BE2C (cell line): Measurements from ENCODE around the gene ZFP64.

Source experiments
- DNase-seq: peaks from one replicate; pipeline ENCODE4 v3.0.0-alpha.2; 2020
- H3K27me3 ChIP-seq: fragments of 250-450 bp; sonication (Bioruptor Pico); 2 replicates; pipeline ENCODE4 v1.5.1; 2020; ENCODE audit warnings: mild to moderate bottlenecking
- H3K36me3 ChIP-seq: fragments of 250-450 bp; sonication (Bioruptor Pico); 2 replicates; pipeline ENCODE4 v1.5.1; 2020; ENCODE audit warnings: mild to moderate bottlenecking
- H3K4me1 ChIP-seq: fragments of 250-450 bp; sonication (Bioruptor Pico); 2 replicates; pipeline ENCODE4 v1.5.1; 2020
- H3K4me3 ChIP-seq: 2 replicates; pipeline ENCODE4 v1.5.1; 2011; ENCODE audit warnings: low read depth, low read length
- H3K9me3 ChIP-seq: fragments of 250-450 bp; sonication (Bioruptor Pico); 2 replicates; pipeline ENCODE4 v1.5.1; 2020
- TF ChIP-seq, protein P1 (sequence below): IDR thresholded peaks from 2 replicates; pipeline ENCODE4 v1.5.1; 2012; ENCODE audit warnings: mild to moderate bottlenecking, low read depth, low read length

The ZFP64 gene

GRCh38 chr20:52127309-52127708 lies 64.3 kb downstream of the ZFP64 start:
- H3K36me3 ChIP-seq: no peaks in the 10 kb centered on the region
- no peaks in the 10 kb centered on the region for H3K9me3 ChIP-seq
- H3K27me3 ChIP-seq: no peaks in the 10 kb centered on the region
- H3K4me1 ChIP-seq: no peaks in the 10 kb centered on the region
- no peak overlapping the region for H3K4me3 ChIP-seq
- DNase-seq: no peak
- TF ChIP-seq, protein P1, sequence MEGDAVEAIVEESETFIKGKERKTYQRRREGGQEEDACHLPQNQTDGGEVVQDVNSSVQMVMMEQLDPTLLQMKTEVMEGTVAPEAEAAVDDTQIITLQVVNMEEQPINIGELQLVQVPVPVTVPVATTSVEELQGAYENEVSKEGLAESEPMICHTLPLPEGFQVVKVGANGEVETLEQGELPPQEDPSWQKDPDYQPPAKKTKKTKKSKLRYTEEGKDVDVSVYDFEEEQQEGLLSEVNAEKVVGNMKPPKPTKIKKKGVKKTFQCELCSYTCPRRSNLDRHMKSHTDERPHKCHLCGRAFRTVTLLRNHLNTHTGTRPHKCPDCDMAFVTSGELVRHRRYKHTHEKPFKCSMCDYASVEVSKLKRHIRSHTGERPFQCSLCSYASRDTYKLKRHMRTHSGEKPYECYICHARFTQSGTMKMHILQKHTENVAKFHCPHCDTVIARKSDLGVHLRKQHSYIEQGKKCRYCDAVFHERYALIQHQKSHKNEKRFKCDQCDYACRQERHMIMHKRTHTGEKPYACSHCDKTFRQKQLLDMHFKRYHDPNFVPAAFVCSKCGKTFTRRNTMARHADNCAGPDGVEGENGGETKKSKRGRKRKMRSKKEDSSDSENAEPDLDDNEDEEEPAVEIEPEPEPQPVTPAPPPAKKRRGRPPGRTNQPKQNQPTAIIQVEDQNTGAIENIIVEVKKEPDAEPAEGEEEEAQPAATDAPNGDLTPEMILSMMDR: no peak

DNA sequence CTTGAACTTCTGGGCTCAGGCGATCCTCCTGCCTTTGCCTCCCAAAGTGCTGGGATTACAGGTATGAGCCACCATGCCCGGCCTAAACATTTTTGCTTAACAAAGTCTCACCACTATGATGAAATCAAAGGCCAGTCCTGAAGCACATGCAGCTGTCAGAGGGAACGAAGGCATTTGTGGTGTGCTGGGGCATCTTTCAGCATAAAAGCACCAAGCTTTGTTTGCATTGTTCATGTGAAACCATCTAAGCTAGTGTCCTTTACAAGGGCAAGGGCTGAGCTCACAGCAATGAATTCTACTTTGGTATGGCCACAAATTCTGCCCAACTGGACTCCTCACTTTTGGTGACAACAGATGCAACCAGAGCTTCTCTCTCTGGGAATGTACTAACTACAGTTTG lies 66.8 kb downstream of the ZFP64 start:
- DNase-seq: no peak
- no peaks in the 10 kb centered on the region for H3K27me3 ChIP-seq
- H3K4me1 ChIP-seq: no peaks in the 10 kb centered on the region
- TF ChIP-seq, protein P1: no peak
- no peaks in the 10 kb centered on the region for H3K9me3 ChIP-seq
- no peak overlapping the region for H3K4me3 ChIP-seq
- H3K36me3 ChIP-seq: no peaks in the 10 kb centered on the region

DNA sequence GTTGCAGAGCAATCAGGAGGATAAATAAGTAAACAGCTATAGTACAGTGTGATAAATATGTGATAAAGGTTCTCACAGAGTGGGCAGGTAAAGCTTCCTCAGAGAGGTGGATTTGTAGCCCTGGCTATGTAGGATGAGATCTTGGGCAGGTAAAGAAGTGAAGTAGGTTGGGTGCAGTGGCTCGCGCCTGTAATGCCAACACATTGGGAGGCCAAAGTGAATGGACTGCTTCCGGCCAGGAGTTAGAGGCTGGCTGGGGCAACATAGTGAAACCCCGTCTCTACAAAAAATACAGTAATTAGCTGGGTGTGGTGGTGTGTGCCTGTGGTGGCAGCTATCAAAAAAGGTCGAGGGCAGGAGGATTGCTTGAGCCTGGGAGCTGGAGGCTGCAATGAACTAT lies 72.9 kb downstream of the ZFP64 start:
- Histone ChIP-seq H3K4me3 (no peak overlapping the region), H3K27me3 (no peaks in the 10 kb centered on the region), H3K36me3 (no peaks in the 10 kb centered on the region), H3K9me3 (no peaks in the 10 kb centered on the region), H3K4me1 (no peaks in the 10 kb centered on the region)
- TF ChIP-seq, protein P1: no peak
- no peak for DNase-seq

DNA sequence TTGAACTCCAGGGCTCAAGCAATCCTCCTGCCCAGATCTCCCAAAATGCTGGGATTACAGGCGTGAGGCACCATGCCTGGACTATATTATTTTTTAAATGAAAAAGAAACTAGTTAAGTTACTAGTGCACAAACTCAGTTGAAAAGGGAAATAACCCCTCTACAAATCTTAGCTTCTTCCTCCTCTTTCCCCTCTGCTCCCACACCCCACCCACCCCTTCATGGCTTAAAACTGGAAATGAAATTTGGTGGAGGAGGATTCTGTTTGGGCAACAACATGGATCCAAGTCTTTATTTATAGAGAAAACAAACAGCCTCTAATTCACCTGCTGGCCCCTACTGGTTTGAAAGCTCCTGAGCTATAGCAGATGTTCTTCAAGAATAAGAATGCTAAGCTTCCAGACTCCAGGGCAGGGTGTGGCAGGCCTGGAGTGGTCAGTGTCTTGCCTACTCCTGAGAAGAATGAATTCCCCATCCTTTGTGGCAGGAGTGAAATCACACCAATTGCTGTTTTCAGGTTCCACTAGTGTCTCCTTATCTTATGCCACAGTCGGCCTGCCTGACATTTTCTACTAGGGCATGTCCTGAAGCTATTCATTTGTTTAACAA lies 73.5 kb downstream of the ZFP64 start:
- no peaks in the 10 kb centered on the region for H3K27me3 ChIP-seq
- no peaks in the 10 kb centered on the region for H3K36me3 ChIP-seq
- DNase-seq: no peak
- no peaks in the 10 kb centered on the region for H3K9me3 ChIP-seq
- no peaks in the 10 kb centered on the region for H3K4me1 ChIP-seq
- H3K4me3 ChIP-seq: no peak overlapping the region
- TF ChIP-seq, protein P1: no peak

GRCh38 chr20:52110456-52110855 lies 81.1 kb downstream of the ZFP64 start:
- TF ChIP-seq, protein P1: no peak
- no peaks in the 10 kb centered on the region for H3K9me3 ChIP-seq
- peaks cover 5% of the 10 kb centered on the region for H3K27me3 ChIP-seq
- H3K36me3 ChIP-seq: no peaks in the 10 kb centered on the region
- H3K4me3 ChIP-seq: no peak overlapping the region
- DNase-seq: no peak
- H3K4me1 ChIP-seq: no peaks in the 10 kb centered on the region

DNA sequence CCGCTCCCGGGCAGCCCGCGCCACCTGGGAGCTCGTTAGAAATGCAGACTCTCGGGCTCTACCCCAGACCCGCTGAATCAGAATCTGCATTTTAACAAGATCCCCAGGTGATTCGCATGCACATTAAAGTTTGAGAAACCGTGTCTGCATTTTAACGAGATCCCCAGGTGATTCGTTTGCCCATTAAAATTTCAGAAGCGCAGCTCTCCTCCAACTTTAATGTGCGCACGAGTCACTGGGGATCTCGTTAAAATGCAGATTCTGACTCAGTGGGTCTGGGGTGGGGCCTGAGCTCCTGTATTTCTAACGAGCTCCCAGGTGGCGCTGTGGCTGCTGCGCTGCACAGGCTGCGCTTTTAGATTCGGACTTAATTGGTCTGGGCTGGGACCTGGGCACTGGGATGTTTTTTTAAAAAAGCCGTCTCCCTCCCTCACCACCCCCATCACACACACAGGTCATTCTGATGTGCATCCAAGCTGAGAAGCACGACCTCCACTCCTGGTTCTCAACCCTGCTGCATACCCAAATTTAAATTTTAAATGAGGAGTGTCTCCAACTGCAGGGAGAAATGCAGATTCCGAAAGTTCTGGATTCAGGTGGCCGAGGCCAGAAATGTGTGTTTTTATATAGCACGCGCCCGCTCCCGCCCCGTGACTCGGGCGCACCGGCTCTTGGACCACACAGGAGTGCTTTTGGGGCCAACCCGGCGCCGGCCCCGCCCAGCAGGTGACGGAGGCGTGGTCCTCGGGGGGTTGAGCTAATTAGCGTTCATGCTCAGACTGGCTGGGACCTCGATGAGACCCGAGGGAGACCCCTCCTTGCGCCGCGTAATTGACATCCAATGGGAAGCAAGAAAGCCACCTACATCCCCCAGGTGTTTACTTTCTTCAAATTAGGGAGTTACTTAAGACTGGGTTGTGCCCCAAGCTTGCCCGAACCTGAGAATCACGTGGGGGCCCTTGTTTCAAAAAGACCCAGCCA lies 85.8 kb downstream of the ZFP64 start:
- H3K27me3 ChIP-seq: peaks cover 34% of the 10 kb centered on the region
- no peaks in the 10 kb centered on the region for H3K4me1 ChIP-seq
- DNase-seq: no peak
- H3K36me3 ChIP-seq: no peaks in the 10 kb centered on the region
- H3K9me3 ChIP-seq: no peaks in the 10 kb centered on the region
- TF ChIP-seq, protein P1: peak; percentile 46
- H3K4me3 ChIP-seq: peak overlapping the region; percentile 53
